HepG2 (cell line): ENCODE results near the gene LAG3. TPM values are rescaled to one million over a fixed set of nuclear protein-coding genes. Genes with fewer than 3 reads are reported as not detected.
A peak's percentile ranks its signal among the peaks of the same experiment; 100 is the strongest.

Source experiments
- ATF2 ChIP-seq: sonication (generic); formaldehyde crosslinking; IDR thresholded peaks from 2 replicates; pipeline ENCODE4 v1.4.0; 2020; ENCODE audit warnings: missing genetic modification reagents
- BRD4 ChIP-seq: sonication (generic); formaldehyde crosslinking; IDR thresholded peaks from 2 replicates; pipeline ENCODE4 v1.4.0; 2020; ENCODE audit warnings: missing genetic modification reagents
- CCDC6 ChIP-seq: sonication (generic); formaldehyde crosslinking; IDR thresholded peaks from 2 replicates; pipeline ENCODE4 v1.8.1; 2022; ENCODE audit warnings: mild to moderate bottlenecking, missing genetic modification reagents, moderate library complexity
- CSRNP1 ChIP-seq: sonication (generic); formaldehyde crosslinking; IDR thresholded peaks from 2 replicates; pipeline ENCODE4 v1.8.1; 2023; ENCODE audit warnings: mild to moderate bottlenecking, missing genetic modification reagents
- EED ChIP-seq: sonication (generic); formaldehyde crosslinking; IDR thresholded peaks from 2 replicates; pipeline ENCODE4 v1.5.0; 2020; ENCODE audit warnings: mild to moderate bottlenecking, missing genetic modification reagents
- HCFC1 ChIP-seq: fragments of 150-350 bp; IDR thresholded peaks from 2 replicates; pipeline ENCODE4 v1.6.1; 2014; ENCODE audit warnings: low read depth, low read length
- ISL2 ChIP-seq: sonication (generic); formaldehyde crosslinking; IDR thresholded peaks from 2 replicates; pipeline ENCODE4 v1.5.0; 2020; ENCODE audit warnings: missing genetic modification reagents
- KDM2A ChIP-seq: sonication (generic); formaldehyde crosslinking; IDR thresholded peaks from 2 replicates; pipeline ENCODE4 v1.4.0; 2020; ENCODE audit warnings: low read depth, missing genetic modification reagents, borderline replicate concordance
- NR2C2 ChIP-seq: sonication (generic); formaldehyde crosslinking; IDR thresholded peaks from 2 replicates; pipeline ENCODE4 v1.4.0; 2020; ENCODE audit warnings: missing genetic modification reagents, mild to moderate bottlenecking, moderate library complexity, borderline replicate concordance
- PHF5A ChIP-seq: IDR thresholded peaks from one replicate; pipeline ENCODE4 v1.6.1; 2018; ENCODE audit warnings: low read depth, missing genetic modification reagents; ENCODE audit not compliant: unreplicated experiment
- RBM39 ChIP-seq: fragments of 200-400 bp; formaldehyde crosslinking; IDR thresholded peaks from one replicate; pipeline ENCODE4 v1.6.1; 2018; ENCODE audit warnings: antibody characterized with exemption, mild to moderate bottlenecking, low read depth, low read length; ENCODE audit not compliant: poor library complexity, severe bottlenecking
- RFX3 ChIP-seq: IDR thresholded peaks from 2 replicates; pipeline ENCODE4 v1.6.1; 2016; ENCODE audit warnings: missing biosample characterization, missing genetic modification reagents
- RXRA ChIP-seq: sonication (generic); formaldehyde crosslinking; IDR thresholded peaks from 2 replicates; pipeline ENCODE4 v1.5.1; 2020; ENCODE audit warnings: missing genetic modification reagents
- SIX1 ChIP-seq: sonication (generic); formaldehyde crosslinking; IDR thresholded peaks from 2 replicates; pipeline ENCODE4 v1.4.0; 2020; ENCODE audit warnings: missing genetic modification reagents, borderline replicate concordance
- YEATS2 ChIP-seq: sonication (generic); formaldehyde crosslinking; IDR thresholded peaks from 2 replicates; pipeline ENCODE4 v1.4.0; 2020; ENCODE audit warnings: missing genetic modification reagents, borderline replicate concordance
- ZKSCAN8 ChIP-seq: IDR thresholded peaks from 2 replicates; pipeline ENCODE4 v1.6.1; 2016; ENCODE audit warnings: borderline replicate concordance, missing genetic modification reagents, missing compliant biosample characterization
- ZNF775 ChIP-seq: sonication (generic); formaldehyde crosslinking; IDR thresholded peaks from 2 replicates; pipeline ENCODE4 v1.4.0; 2020; ENCODE audit warnings: missing genetic modification reagents, mild to moderate bottlenecking, moderate library complexity, borderline replicate concordance
- ZSCAN12 ChIP-seq: sonication (generic); formaldehyde crosslinking; IDR thresholded peaks from 2 replicates; pipeline ENCODE4 v1.9.0; 2021; ENCODE audit warnings: mild to moderate bottlenecking, missing genetic modification reagents
- polyA plus RNA-seq, 8 experiments: library from polyadenylated mRNA; depleted of rRNA in 3 of 8; stranded (reverse) in 7 of 8; unstranded in 1 of 8; fragments of >200 nt; fragmentation: Illumina TruSeq in 4 of 8; extraction: Trizol in 4 of 8; gene quantifications; 2 replicates each; pipeline versions ENCODE4 v1.2.1 to v1.2.3, GENCODE V29; 2011 to 2016; ENCODE audit warnings: low read depth in 4 of 8, missing spikeins in 1 of 8, mixed read lengths in 1 of 8; ENCODE audit not compliant: insufficient read depth in 1 of 8
- total RNA-seq, 5 experiments: library from RNA; depleted of rRNA; stranded (reverse); fragments of >200 nt; fragmentation: Illumina TruSeq; extraction: Trizol; gene quantifications; 2 replicates each; pipeline ENCODE4 v1.2.3, GENCODE V29; 2016; ENCODE audit warnings: low read depth in 1 of 5
- TF ChIP-seq, protein P1 (sequence below), 2 experiments: sonication (generic) in 1 of 2; formaldehyde crosslinking in 1 of 2; IDR thresholded peaks; 2 replicates each; pipeline versions ENCODE4 v1.5.1 to v1.6.1; 2011 to 2020; ENCODE audit warnings: borderline replicate concordance in 1 of 2, low read depth in 1 of 2, low read length in 1 of 2, mild to moderate bottlenecking in 1 of 2, missing genetic modification reagents in 1 of 2, moderate library complexity in 1 of 2
- TF ChIP-seq, protein P2 (sequence below), 2 experiments: sonication (generic) in 1 of 2; formaldehyde crosslinking in 1 of 2; IDR thresholded peaks; 2 replicates each; pipeline versions ENCODE4 v1.4.0 to v1.6.1; 2018 to 2020; ENCODE audit warnings: missing genetic modification reagents in 2 of 2, borderline replicate concordance in 1 of 2, low read depth in 1 of 2, mild to moderate bottlenecking in 1 of 2, missing biosample characterization in 1 of 2

Gene LAG3
- total and polyA plus RNA-seq, 2 of the 13 experiments (the other 11 are each of a cell fraction or from before 2014, with no cell fraction given): 0.11 to 0.26 TPM

GRCh38 chr12:6825398-6826124 is 53.2 kb downstream of the LAG3 start (continued):
- no peak for TF ChIP-seq ZKSCAN8 (CRISPR knock-in tag)
- TF ChIP-seq, protein P1, sequence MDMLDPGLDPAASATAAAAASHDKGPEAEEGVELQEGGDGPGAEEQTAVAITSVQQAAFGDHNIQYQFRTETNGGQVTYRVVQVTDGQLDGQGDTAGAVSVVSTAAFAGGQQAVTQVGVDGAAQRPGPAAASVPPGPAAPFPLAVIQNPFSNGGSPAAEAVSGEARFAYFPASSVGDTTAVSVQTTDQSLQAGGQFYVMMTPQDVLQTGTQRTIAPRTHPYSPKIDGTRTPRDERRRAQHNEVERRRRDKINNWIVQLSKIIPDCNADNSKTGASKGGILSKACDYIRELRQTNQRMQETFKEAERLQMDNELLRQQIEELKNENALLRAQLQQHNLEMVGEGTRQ (IDR thresholded peaks at IDR 0.05; ENCODE audit: low read depth, low read length): no peak
- TF ChIP-seq, protein P1 (CRISPR knock-in tag; IDR thresholded peaks at IDR 0.05; ENCODE audit: borderline replicate concordance): no peak
- no peak for TF ChIP-seq ZNF775 (CRISPR knock-in tag)
- TF ChIP-seq SIX1 (CRISPR knock-in tag): no peak
- TF ChIP-seq YEATS2: no peak
- no peak for TF ChIP-seq ISL2 (CRISPR knock-in tag)
- no peak for TF ChIP-seq RFX3 (CRISPR knock-in tag)
- peak; percentile 69; the same call in 1 of the 2 replicates for TF ChIP-seq KDM2A
- no peak for TF ChIP-seq RBM39
- TF ChIP-seq HCFC1: no peak
- TF ChIP-seq CSRNP1 (CRISPR knock-in tag): no peak; the same call in 1 of the 2 replicates
- no peak for TF ChIP-seq RXRA (CRISPR knock-in tag)
- TF ChIP-seq ZSCAN12: no peak
- no peak for TF ChIP-seq EED (CRISPR knock-in tag)
- TF ChIP-seq BRD4: no peak
- TF ChIP-seq PHF5A (CRISPR knock-in tag): no peak
- TF ChIP-seq ATF2 (CRISPR knock-in tag): no peak
- no peak for TF ChIP-seq NR2C2 (CRISPR knock-in tag)
- TF ChIP-seq, protein P2, sequence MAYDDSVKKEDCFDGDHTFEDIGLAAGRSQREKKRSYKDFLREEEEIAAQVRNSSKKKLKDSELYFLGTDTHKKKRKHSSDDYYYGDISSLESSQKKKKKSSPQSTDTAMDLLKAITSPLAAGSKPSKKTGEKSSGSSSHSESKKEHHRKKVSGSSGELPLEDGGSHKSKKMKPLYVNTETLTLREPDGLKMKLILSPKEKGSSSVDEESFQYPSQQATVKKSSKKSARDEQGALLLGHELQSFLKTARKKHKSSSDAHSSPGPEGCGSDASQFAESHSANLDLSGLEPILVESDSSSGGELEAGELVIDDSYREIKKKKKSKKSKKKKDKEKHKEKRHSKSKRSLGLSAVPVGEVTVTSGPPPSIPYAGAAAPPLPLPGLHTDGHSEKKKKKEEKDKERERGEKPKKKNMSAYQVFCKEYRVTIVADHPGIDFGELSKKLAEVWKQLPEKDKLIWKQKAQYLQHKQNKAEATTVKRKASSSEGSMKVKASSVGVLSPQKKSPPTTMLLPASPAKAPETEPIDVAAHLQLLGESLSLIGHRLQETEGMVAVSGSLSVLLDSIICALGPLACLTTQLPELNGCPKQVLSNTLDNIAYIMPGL (CRISPR knock-in tag; IDR thresholded peaks at IDR 0.05; ENCODE audit: borderline replicate concordance in 1 of 2, low read depth in 1 of 2): peak; percentile 28 to 56; a peak in 2 of 4 replicates
- TF ChIP-seq CCDC6 (CRISPR knock-in tag): no peak
